HEK293 (cell line): Measurements from ENCODE around the gene AURKA.

Source experiments
- CTCF ChIA-PET: fragments of 350-600 bp; formaldehyde crosslinking; extraction: SDS; loops from one replicate; lab custom pipeline; 2021; ENCODE audit warnings: antibody characterized with exemption; lab: Yijun Ruan, JAX
- POLR2A ChIA-PET: fragments of 300-600 bp; formaldehyde crosslinking; extraction: SDS; loops from one replicate; lab custom pipeline; 2020; ENCODE audit warnings: antibody characterized with exemption, inconsistent platforms; lab: Yijun Ruan, JAX
- H3K27ac ChIP-seq: fragments of 200-500 bp; sonication (Bioruptor generic); 2 replicates; pipeline ENCODE4 v1.5.1; 2014; ENCODE audit warnings: low read depth, low read length, control low read depth, inconsistent platforms; ENCODE audit errors: extremely low read depth
- H3K36me3 ChIP-seq, 2 experiments: fragments of 200-500 bp in 1 of 2; sonication (Bioruptor generic) in 1 of 2; 1 replicate in 1 of 2; 2 replicates in 1 of 2; pipeline ENCODE4 v1.5.1; 2014 to 2017; ENCODE audit warnings: inconsistent platforms in 2 of 2, low read length in 2 of 2; ENCODE audit not compliant: control insufficient read depth in 2 of 2, insufficient read depth in 1 of 2
- H3K4me1 ChIP-seq: fragments of 200-500 bp; sonication (Bioruptor generic); 2 replicates; pipeline ENCODE4 v1.5.1; 2014; ENCODE audit warnings: mild to moderate bottlenecking, low read length, inconsistent platforms; ENCODE audit not compliant: control insufficient read depth, insufficient read depth
- H3K4me3 ChIP-seq: 2 replicates; pipeline ENCODE4 v1.5.1; 2011; ENCODE audit warnings: low read depth, mild to moderate bottlenecking, control low read depth, low read length, moderate library complexity
- H3K9me3 ChIP-seq: fragments of 200-500 bp; sonication (Bioruptor generic); 2 replicates; pipeline ENCODE4 v1.5.1; 2014; ENCODE audit warnings: low read depth, low read length, inconsistent platforms; ENCODE audit not compliant: control insufficient read depth, insufficient read depth
- INSM2 ChIP-seq: fragments of 450-650 bp; formaldehyde crosslinking; IDR thresholded peaks from 2 replicates; pipeline ENCODE4 v1.5.1; 2016; ENCODE audit warnings: missing biosample characterization, missing genetic modification characterization
- KLF7 ChIP-seq: fragments of 450-650 bp; formaldehyde crosslinking; IDR thresholded peaks from 2 replicates; pipeline ENCODE4 v1.5.1; 2016; ENCODE audit warnings: missing biosample characterization, missing genetic modification characterization, borderline replicate concordance
- KLF8 ChIP-seq: fragments of 450-650 bp; formaldehyde crosslinking; IDR thresholded peaks from 2 replicates; pipeline ENCODE4 v1.5.1; 2016; ENCODE audit warnings: missing biosample characterization, missing genetic modification characterization
- KLF9 ChIP-seq: fragments of 450-650 bp; formaldehyde crosslinking; IDR thresholded peaks from 2 replicates; pipeline ENCODE4 v1.5.1; 2016; ENCODE audit warnings: missing biosample characterization, missing genetic modification characterization, low read depth
- PRDM10 ChIP-seq: fragments of 450-650 bp; formaldehyde crosslinking; IDR thresholded peaks from 2 replicates; pipeline ENCODE4 v1.5.1; 2016; ENCODE audit warnings: missing biosample characterization, missing genetic modification characterization
- ZBTB21 ChIP-seq: fragments of 450-650 bp; formaldehyde crosslinking; IDR thresholded peaks from 2 replicates; pipeline ENCODE4 v1.5.1; 2017; ENCODE audit warnings: missing biosample characterization, missing genetic modification characterization
- ZFP37 ChIP-seq: fragments of 450-650 bp; formaldehyde crosslinking; IDR thresholded peaks from 2 replicates; pipeline ENCODE4 v1.5.1; 2016; ENCODE audit warnings: missing biosample characterization, missing genetic modification characterization
- ZFP69B ChIP-seq: fragments of 450-650 bp; formaldehyde crosslinking; IDR thresholded peaks from 2 replicates; pipeline ENCODE4 v1.5.1; 2016; ENCODE audit warnings: missing biosample characterization, missing genetic modification characterization
- ZNF169 ChIP-seq: fragments of 450-650 bp; formaldehyde crosslinking; IDR thresholded peaks from 2 replicates; pipeline ENCODE4 v1.5.1; 2016; ENCODE audit warnings: missing biosample characterization, missing genetic modification characterization
- ZNF175 ChIP-seq: fragments of 450-650 bp; formaldehyde crosslinking; IDR thresholded peaks from 2 replicates; pipeline ENCODE4 v1.5.1; 2016; ENCODE audit warnings: missing biosample characterization, missing genetic modification characterization
- ZNF223 ChIP-seq: fragments of 450-650 bp; formaldehyde crosslinking; IDR thresholded peaks from 2 replicates; pipeline ENCODE4 v1.5.1; 2016; ENCODE audit warnings: missing biosample characterization, missing genetic modification characterization
- ZNF23 ChIP-seq: fragments of 450-650 bp; formaldehyde crosslinking; IDR thresholded peaks from 2 replicates; pipeline ENCODE4 v1.5.1; 2016; ENCODE audit warnings: missing biosample characterization, missing genetic modification characterization, borderline replicate concordance
- ZNF274 ChIP-seq, 2 experiments: fragments of 200-500 bp in 1 of 2; fragments of 450-650 bp in 1 of 2; sonication (Bioruptor generic) in 1 of 2; formaldehyde crosslinking in 1 of 2; IDR thresholded peaks; 2 replicates each; pipeline versions ENCODE4 v1.5.1 to v1.6.1; 2014 to 2016; ENCODE audit warnings: borderline replicate concordance in 1 of 2, inconsistent platforms in 1 of 2, low read length in 1 of 2, missing biosample characterization in 1 of 2, missing genetic modification characterization in 1 of 2
- ZNF324 ChIP-seq: fragments of 450-650 bp; formaldehyde crosslinking; IDR thresholded peaks from 2 replicates; pipeline ENCODE4 v1.5.1; 2016; ENCODE audit warnings: missing biosample characterization, missing genetic modification characterization
- ZNF335 ChIP-seq: fragments of 450-650 bp; formaldehyde crosslinking; conservative IDR thresholded peaks from 2 replicates; pipeline ENCODE4 v1.5.1; 2016; ENCODE audit warnings: missing biosample characterization, missing genetic modification characterization
- ZNF426 ChIP-seq: fragments of 450-650 bp; formaldehyde crosslinking; IDR thresholded peaks from 2 replicates; pipeline ENCODE4 v1.5.1; 2017; ENCODE audit warnings: missing biosample characterization, missing genetic modification characterization, mild to moderate bottlenecking, inconsistent platforms, moderate library complexity
- ZNF510 ChIP-seq: fragments of 450-650 bp; formaldehyde crosslinking; IDR thresholded peaks from 2 replicates; pipeline ENCODE4 v1.5.1; 2018; ENCODE audit warnings: mild to moderate bottlenecking, missing genetic modification characterization, missing biosample characterization; ENCODE audit not compliant: insufficient replicate concordance
- ZNF529 ChIP-seq: fragments of 450-650 bp; formaldehyde crosslinking; IDR thresholded peaks from 2 replicates; pipeline ENCODE4 v1.5.1; 2017; ENCODE audit warnings: missing genetic modification characterization, missing biosample characterization; ENCODE audit not compliant: insufficient replicate concordance
- ZNF747 ChIP-seq: fragments of 450-650 bp; formaldehyde crosslinking; IDR thresholded peaks from 2 replicates; pipeline ENCODE4 v1.5.1; 2016; ENCODE audit warnings: missing biosample characterization, missing genetic modification characterization
- ZSCAN5A ChIP-seq: fragments of 450-650 bp; formaldehyde crosslinking; IDR thresholded peaks from 2 replicates; pipeline ENCODE4 v1.5.1; 2016; ENCODE audit warnings: missing biosample characterization, missing genetic modification characterization
- TF ChIP-seq, protein P1 (sequence below): fragments of 450-650 bp; IDR thresholded peaks from 2 replicates; pipeline ENCODE4 v1.5.1; 2018; ENCODE audit warnings: missing biosample characterization, missing genetic modification characterization
- TF ChIP-seq, protein P2 (sequence below): fragments of 450-650 bp; formaldehyde crosslinking; IDR thresholded peaks from 2 replicates; pipeline ENCODE4 v1.5.1; 2016; ENCODE audit warnings: missing biosample characterization, missing genetic modification characterization

The AURKA gene

DNA sequence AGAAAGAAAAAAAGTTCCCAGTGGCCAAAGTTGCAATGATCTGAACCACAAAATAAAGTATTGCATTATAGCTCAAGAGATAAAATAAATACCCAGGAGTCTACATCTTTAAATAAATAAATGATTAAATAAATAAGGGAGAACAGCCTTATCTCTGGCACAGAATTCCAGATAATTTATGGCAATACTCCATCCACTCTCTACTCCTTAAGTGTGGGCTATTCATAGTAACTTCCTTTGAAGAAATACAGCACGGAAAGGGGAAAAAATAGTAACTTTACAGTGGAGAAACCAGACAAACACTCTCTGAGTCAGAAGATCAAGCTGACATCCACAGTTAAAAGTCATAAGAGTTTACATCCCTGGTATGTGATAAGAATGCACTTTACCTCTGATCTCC is 11.6 kb downstream of the AURKA start:
- Histone ChIP-seq H3K36me3 (peaks cover 40 to 96% of the 10 kb centered on the region in 2 experiments), H3K9me3 (no peaks in the 10 kb centered on the region)
- POLR2A ChIA-PET, result no interaction called here
- TF ChIP-seq KLF7 (tag by site-specific recombination) (no peak), ZNF510 (tag by site-specific recombination) (no peak)
- TF ChIP-seq, all 188 proteins: peak for 0
- no peak overlapping the region for H3K27ac ChIP-seq
- CTCF ChIA-PET, result no interaction called here
- no peaks in the 10 kb centered on the region for H3K4me1 ChIP-seq
- no peak overlapping the region for H3K4me3 ChIP-seq

GRCh38 chr20:56378386-56378785 is 13.6 kb downstream of the AURKA start:
- POLR2A ChIA-PET, result interaction anchor here (1.0 kb wide), 1 partner anchor 14 kb away, joined by 3 read pairs; the partner anchor contains the start of genes AURKA and CSTF1
- Histone ChIP-seq H3K4me1 (no peaks in the 10 kb centered on the region), H3K4me3 (no peak overlapping the region), H3K27ac (no peak overlapping the region)
- TF ChIP-seq PRDM10, result no peak
- TF ChIP-seq, all 188 proteins: peak for 0
- H3K9me3 ChIP-seq, result no peaks in the 10 kb centered on the region
- peaks cover 57 to 93% of the 10 kb centered on the region in 2 experiments for H3K36me3 ChIP-seq
- CTCF ChIA-PET, result no interaction called here

DNA sequence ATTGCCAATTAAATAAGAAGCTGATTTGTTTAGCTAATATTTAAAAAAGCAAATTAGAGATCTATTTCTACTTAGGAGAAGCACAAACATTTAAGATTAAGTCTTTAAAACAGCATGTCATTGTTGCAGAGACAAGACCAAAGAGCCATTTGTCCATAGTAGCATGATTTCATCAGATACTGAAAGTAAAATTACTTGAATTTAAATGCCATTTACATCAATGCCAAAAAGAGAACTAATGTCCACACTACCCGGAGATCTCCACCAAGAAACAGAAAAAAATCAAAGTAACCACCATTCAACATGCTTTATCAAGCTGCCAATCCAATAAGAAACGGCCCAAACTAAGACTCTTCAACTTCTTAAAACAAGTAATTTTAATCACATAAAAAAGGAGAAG is 15.7 kb downstream of the AURKA start:
- Histone ChIP-seq H3K4me3 (no peak overlapping the region), H3K4me1 (no peaks in the 10 kb centered on the region), H3K27ac (no peak overlapping the region), H3K36me3 (peaks cover 72 to 94% of the 10 kb centered on the region in 2 experiments), H3K9me3 (no peaks in the 10 kb centered on the region)
- CTCF ChIA-PET, result interaction anchor here (1.0 kb wide), 1 partner anchor 125 kb away, joined by 4 read pairs; no protein-coding TSS in a partner anchor
- POLR2A ChIA-PET, result interaction anchor here (1.1 kb wide), 2 partner anchors 16 kb away, joined by 3 to 9 read pairs; partner anchors contain the start of genes AURKA and CSTF1
- TF ChIP-seq KLF9 (no peak), ZBTB21 (tag by site-specific recombination) (no peak), ZSCAN5A (tag by site-specific recombination) (no peak), ZNF747 (no peak), ZFP37 (no peak), KLF8 (no peak), ZNF23 (tag by site-specific recombination) (no peak), ZNF274 (IDR thresholded peaks at IDR 0.05; ENCODE audit: low read length) (no peak), ZNF274 (tag by site-specific recombination; IDR thresholded peaks at IDR 0.05; ENCODE audit: borderline replicate concordance) (no peak), ZNF426 (no peak), ZNF175 (tag by site-specific recombination) (no peak), ZNF169 (tag by site-specific recombination) (no peak), INSM2 (tag by site-specific recombination) (no peak), ZNF223 (no peak), ZNF529 (tag by site-specific recombination) (no peak), ZNF335 (no peak), ZNF324 (no peak), ZFP69B (no peak)
- TF ChIP-seq, protein P1, sequence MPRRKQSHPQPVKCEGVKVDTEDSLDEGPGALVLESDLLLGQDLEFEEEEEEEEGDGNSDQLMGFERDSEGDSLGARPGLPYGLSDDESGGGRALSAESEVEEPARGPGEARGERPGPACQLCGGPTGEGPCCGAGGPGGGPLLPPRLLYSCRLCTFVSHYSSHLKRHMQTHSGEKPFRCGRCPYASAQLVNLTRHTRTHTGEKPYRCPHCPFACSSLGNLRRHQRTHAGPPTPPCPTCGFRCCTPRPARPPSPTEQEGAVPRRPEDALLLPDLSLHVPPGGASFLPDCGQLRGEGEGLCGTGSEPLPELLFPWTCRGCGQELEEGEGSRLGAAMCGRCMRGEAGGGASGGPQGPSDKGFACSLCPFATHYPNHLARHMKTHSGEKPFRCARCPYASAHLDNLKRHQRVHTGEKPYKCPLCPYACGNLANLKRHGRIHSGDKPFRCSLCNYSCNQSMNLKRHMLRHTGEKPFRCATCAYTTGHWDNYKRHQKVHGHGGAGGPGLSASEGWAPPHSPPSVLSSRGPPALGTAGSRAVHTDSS, result no peak
- TF ChIP-seq, protein P2, sequence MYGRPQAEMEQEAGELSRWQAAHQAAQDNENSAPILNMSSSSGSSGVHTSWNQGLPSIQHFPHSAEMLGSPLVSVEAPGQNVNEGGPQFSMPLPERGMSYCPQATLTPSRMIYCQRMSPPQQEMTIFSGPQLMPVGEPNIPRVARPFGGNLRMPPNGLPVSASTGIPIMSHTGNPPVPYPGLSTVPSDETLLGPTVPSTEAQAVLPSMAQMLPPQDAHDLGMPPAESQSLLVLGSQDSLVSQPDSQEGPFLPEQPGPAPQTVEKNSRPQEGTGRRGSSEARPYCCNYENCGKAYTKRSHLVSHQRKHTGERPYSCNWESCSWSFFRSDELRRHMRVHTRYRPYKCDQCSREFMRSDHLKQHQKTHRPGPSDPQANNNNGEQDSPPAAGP (tag by site-specific recombination), result no peak
